ENCODE results near the gene C5.

Gene C5

GRCh38 chr9:120956862-120957261, 93.2 kb downstream of the C5 start:
- H3K4me3 ChIP-seq (ENCODE audit: low read length), result no peak overlapping the region
- no peak for DNase-seq (ENCODE audit: low read depth)
- no peak for TF ChIP-seq CTCF (conservative IDR thresholded peaks at IDR 0.05; ENCODE audit: low read depth, low read length)

GRCh38 chr9:120951960-120952618, 98.0 kb downstream of the C5 start:
- DNase-seq (ENCODE audit: low read depth), result no peak
- no peak overlapping the region for H3K4me3 ChIP-seq (ENCODE audit: low read length)
- no peak for TF ChIP-seq CTCF (conservative IDR thresholded peaks at IDR 0.05; ENCODE audit: low read depth, low read length)

GRCh38 chr9:120950421-120951388, 99.4 kb downstream of the C5 start:
- no peak for TF ChIP-seq CTCF (conservative IDR thresholded peaks at IDR 0.05; ENCODE audit: low read depth, low read length)
- DNase-seq (ENCODE audit: low read depth), result no peak
- no peak overlapping the region for H3K4me3 ChIP-seq (ENCODE audit: low read length)

GRCh38 chr9:120949290-120949689, 100.8 kb downstream of the C5 start:
- DNase-seq (ENCODE audit: low read depth), result no peak
- H3K4me3 ChIP-seq (ENCODE audit: low read length), result no peak overlapping the region
- TF ChIP-seq CTCF (conservative IDR thresholded peaks at IDR 0.05; ENCODE audit: low read depth, low read length), result no peak

- no peak for TF ChIP-seq CTCF (conservative IDR thresholded peaks at IDR 0.05; ENCODE audit: low read depth, low read length)
- no peak for DNase-seq (ENCODE audit: low read depth)
- H3K4me3 ChIP-seq (ENCODE audit: low read length), result no peak overlapping the region
Measured at GRCh38 chr9:120948824-120949223, 101.3 kb downstream of the C5 start.

- TF ChIP-seq CTCF (conservative IDR thresholded peaks at IDR 0.05; ENCODE audit: low read depth, low read length), result no peak
- H3K4me3 ChIP-seq (ENCODE audit: low read length), result no peak overlapping the region
- no peak for DNase-seq (ENCODE audit: low read depth)
Measured at GRCh38 chr9:120947222-120947621, 102.9 kb downstream of the C5 start.

Data from retinal pigment epithelial cell (primary cell).